ENCODE data around the gene CRIP2. TPM values are rescaled to one million over a fixed set of nuclear protein-coding genes. Genes with fewer than 3 reads are reported as not detected.

Gene CRIP2
- total and polyA plus RNA-seq, 10 of the 15 experiments (the other 5 are each of a cell fraction or from before 2014, with no cell fraction given): 0.04 to 0.62 (median 0.37) TPM; not detected in 5

DNA sequence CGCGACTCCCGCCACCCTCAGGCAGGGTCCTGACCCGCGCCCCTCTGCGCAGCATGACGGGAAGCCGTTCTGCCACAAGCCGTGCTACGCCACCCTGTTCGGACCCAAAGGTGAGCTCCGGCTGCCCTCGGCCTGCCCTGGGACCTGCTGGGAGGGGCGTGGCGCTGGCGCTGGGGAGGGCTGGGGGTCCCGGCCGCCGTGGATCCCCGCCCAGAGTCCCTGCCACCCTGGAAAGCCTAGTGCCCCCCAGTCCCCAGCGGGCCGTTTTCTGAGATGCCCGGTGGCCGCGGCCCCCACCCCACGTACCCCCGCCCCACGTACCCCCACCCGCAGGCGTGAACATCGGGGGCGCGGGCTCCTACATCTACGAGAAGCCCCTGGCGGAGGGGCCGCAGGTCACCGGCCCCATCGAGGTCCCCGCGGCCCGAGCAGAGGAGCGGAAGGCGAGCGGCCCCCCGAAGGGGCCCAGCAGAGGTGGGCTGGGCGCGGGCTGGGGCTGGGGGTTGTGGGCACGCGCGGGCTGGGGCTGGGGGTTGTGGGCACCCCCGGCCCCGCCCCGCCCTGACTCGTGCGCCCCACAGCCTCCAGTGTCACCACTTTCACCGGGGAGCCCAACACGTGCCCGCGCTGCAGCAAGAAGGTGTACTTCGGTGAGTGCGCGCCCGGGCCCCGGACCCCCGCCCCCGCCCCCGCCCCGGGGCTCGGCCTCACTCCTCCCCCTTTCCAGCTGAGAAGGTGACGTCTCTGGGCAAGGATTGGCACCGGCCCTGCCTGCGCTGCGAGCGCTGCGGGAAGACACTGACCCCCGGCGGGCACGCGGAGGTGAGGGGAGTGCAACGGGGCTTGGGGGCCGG is 4.0 kb downstream of the CRIP2 start (continued):
- TF ChIP-seq REST (IDR thresholded peaks at IDR 0.05; ENCODE audit: low read depth, low read length) (no peak), POLR2AphosphoS2 (IDR thresholded peaks at IDR 0.05; ENCODE audit: low read depth, low read length) (no peak), BMI1 (IDR thresholded peaks at IDR 0.05; ENCODE audit: borderline replicate concordance) (no peak), CREM (IDR thresholded peaks at IDR 0.05; ENCODE audit: low read depth) (no peak), EZH2 (IDR thresholded peaks at IDR 0.05; ENCODE audit: borderline replicate concordance, control insufficient read depth, low read depth, low read length) (no peak)

DNA sequence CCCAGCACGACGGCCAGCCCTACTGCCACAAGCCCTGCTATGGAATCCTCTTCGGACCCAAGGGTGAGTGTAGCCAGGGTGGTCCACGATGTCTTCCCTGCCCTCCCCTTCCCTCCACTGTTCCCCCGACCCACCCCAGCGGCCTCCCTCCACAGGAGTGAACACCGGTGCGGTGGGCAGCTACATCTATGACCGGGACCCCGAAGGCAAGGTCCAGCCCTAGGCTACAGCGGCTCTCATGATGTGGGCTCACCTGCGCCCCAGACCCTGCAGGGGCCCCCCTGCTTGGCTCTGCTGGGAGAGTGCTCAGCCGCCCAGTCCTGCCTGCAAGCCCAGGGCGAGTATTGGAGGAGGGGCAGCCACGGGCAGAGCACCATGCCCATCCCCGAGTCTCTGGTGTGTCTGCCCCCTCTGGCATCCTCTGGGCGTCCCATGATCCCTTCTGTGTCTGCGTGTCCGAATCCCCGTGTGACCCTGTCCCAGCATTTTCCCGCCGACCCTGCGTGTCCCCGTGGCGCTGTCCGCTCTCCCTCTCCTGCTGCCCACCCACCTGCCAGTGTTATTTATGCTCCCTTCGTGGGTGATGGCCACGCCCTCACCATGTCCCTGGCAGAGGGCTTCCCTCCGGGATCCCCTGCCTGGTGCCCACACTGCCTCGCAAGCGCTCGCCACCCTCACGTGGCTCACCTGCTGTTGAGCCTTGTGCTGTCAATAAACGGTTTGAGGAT is 5.0 kb downstream of the CRIP2 start:
- no peaks in the 10 kb centered on the region for H4K20me1 ChIP-seq (ENCODE audit: control insufficient read depth, insufficient read depth)
- RAD21 ChIA-PET (ENCODE audit: unreplicated experiment): no interaction called here
- H3K27me3 ChIP-seq (replicated peaks in 1 of 2; ENCODE audit: control insufficient read depth in 2 of 2, insufficient read depth in 2 of 2, low read length in 1 of 2): peaks cover 4 to 11% of the 10 kb centered on the region in 2 experiments; a peak in 3 of 4 replicates
- SMC1A ChIA-PET (ENCODE audit: uncharacterized antibody, unreplicated experiment): no interaction called here
- H3K9ac ChIP-seq (ENCODE audit: control insufficient read depth, insufficient read depth, low read length): no peak overlapping the region
- CTCF ChIA-PET: interaction anchor here (2.2 to 2.9 kb wide), 2 partner anchors 23 to 53 kb away, joined by 8 to 17 read pairs; no protein-coding TSS in a partner anchor
- intact Hi-C loops (cut with micrococcal nuclease; ENCODE audit: unreplicated experiment) (loop anchor here (10.0 kb wide), 1 partner anchor 415 kb away; the partner anchor contains the start of gene GPR132), in situ Hi-C loops (cut with MboI) (no loop called here)
- H3K27ac ChIP-seq (ENCODE audit: control insufficient read depth, insufficient read depth): no peak overlapping the region
- no peaks in the 10 kb centered on the region; the same call in 2 of the 3 replicates for H3K9me3 ChIP-seq (replicated peaks; ENCODE audit: control insufficient read depth, insufficient read depth, low read length)
- no peak for FAIRE-seq
- no TSS peak for BruUV-seq (replicated peaks)
- no peaks in the 10 kb centered on the region for H3K36me3 ChIP-seq (ENCODE audit: control insufficient read depth in 2 of 2, insufficient read depth in 2 of 2, low read length in 1 of 2)
- 11% methylated on average over 34 of the region's 34 CpGs for WGBS (ENCODE audit: insufficient coverage, insufficient replicate concordance, low lambda C conversion rate, missing lambda C conversion rate)
- POLR2A ChIA-PET: no interaction called here
- no peak for TF ChIP-seq SMAD1 (IDR thresholded peaks at IDR 0.05; ENCODE audit: low read depth, partially characterized antibody)
- TF ChIP-seq ASH2L (IDR thresholded peaks at IDR 0.05; ENCODE audit: borderline replicate concordance, low read depth): no peak
- no peak for TF ChIP-seq NR2C1 (IDR thresholded peaks at IDR 0.05)
- no peak for ATAC-seq
- DNase-seq (ENCODE audit: low read depth, low spot score): no peak
- no peak overlapping the region for H3K4me3 ChIP-seq
- peaks cover 17% of the 10 kb centered on the region for H3K4me1 ChIP-seq (ENCODE audit: control insufficient read depth, insufficient read depth, low read length)
- no peaks in the 10 kb centered on the region for H3K79me2 ChIP-seq (ENCODE audit: control insufficient read depth, insufficient read depth, low read length)
- H3K4me2 ChIP-seq (ENCODE audit: control insufficient read depth, insufficient read depth): no peak overlapping the region
- H2AFZ ChIP-seq (ENCODE audit: control insufficient read depth, low read depth, low read length): no peak overlapping the region
